ENCODE measurements around the gene CHPT1. TPM values are rescaled to one million over a fixed set of nuclear protein-coding genes. Genes with fewer than 3 reads are reported as not detected.

The CHPT1 gene
- total RNA-seq, 1 donor from 2014 or later: 12.7 TPM

DNA sequence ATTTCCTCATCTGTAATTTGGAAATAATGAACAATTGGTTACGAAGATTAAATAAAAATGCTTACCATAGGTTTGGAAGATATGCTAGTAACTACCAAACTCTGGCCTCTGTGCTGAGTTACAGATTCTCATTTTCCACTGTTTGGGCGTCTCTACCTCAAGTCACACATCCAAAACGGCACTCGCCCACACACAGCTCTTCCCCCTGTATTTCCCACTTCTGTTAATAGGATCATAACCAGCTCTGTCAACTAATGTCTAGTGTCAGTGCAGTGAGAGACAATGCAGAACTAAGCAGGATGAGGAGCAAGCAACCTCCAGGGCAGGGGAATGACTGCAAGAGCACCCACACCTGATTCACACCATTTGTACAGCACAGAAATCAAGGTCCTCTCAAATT, 52.7 kb downstream of the CHPT1 start:
- Mint-ChIP-seq H3K27me3 (ENCODE audit: insufficient read depth, low read depth) (no peaks in the 10 kb centered on the region), H3K4me3 (no peak overlapping the region), H3K9me3 (no peaks in the 10 kb centered on the region), H3K4me1 (no peaks in the 10 kb centered on the region), H3K36me3 (no peaks in the 10 kb centered on the region), H3K27ac (no peak overlapping the region)
- no peaks in the 10 kb centered on the region for H3K27me3 ChIP-seq
- H4K20me1 ChIP-seq (ENCODE audit: low read depth): no peaks in the 10 kb centered on the region
- no peak overlapping the region for H3K4me2 ChIP-seq
- no peak overlapping the region for H3K4me3 ChIP-seq
- H3K9me3 ChIP-seq (ENCODE audit: low read depth): no peaks in the 10 kb centered on the region
- H3K27ac ChIP-seq: no peak overlapping the region
- TF ChIP-seq EZH2 (IDR thresholded peaks at IDR 0.05): no peak
- TF ChIP-seq CTCF (IDR thresholded peaks at IDR 0.05): no peak
- TF ChIP-seq EZH2phosphoT487 (IDR thresholded peaks at IDR 0.05): no peak
- no peak for DNase-seq (ENCODE audit: low spot score)
- H3K79me2 ChIP-seq (ENCODE audit: low read depth): no peaks in the 10 kb centered on the region
- H3K9ac ChIP-seq: no peak overlapping the region
- no peaks in the 10 kb centered on the region for H3K4me1 ChIP-seq
- no peak overlapping the region for H2AFZ ChIP-seq (replicated peaks)
- H3F3A ChIP-seq (ENCODE audit: low read depth): no peaks in the 10 kb centered on the region
- no peaks in the 10 kb centered on the region for H3K36me3 ChIP-seq

- Histone ChIP-seq H3K4me3 (no peak overlapping the region), H4K20me1 (ENCODE audit: low read depth) (no peaks in the 10 kb centered on the region), H3K79me2 (ENCODE audit: low read depth) (no peaks in the 10 kb centered on the region), H3K9ac (no peak overlapping the region), H3K4me1 (no peaks in the 10 kb centered on the region), H3K27ac (no peak overlapping the region), H3K4me2 (no peak overlapping the region), H3K36me3 (no peaks in the 10 kb centered on the region), H3K9me3 (ENCODE audit: low read depth) (no peaks in the 10 kb centered on the region), H3K27me3 (no peaks in the 10 kb centered on the region), H3F3A (ENCODE audit: low read depth) (no peaks in the 10 kb centered on the region), H2AFZ (replicated peaks) (no peak overlapping the region)
- peak; percentile 46 for DNase-seq (ENCODE audit: low spot score)
- no peaks in the 10 kb centered on the region for H3K27me3 Mint-ChIP-seq (ENCODE audit: insufficient read depth, low read depth)
- TF ChIP-seq CTCF (IDR thresholded peaks at IDR 0.05): peak; percentile 69
- no peak for TF ChIP-seq EZH2phosphoT487 (IDR thresholded peaks at IDR 0.05)
- H3K27ac Mint-ChIP-seq: no peak overlapping the region
- H3K4me1 Mint-ChIP-seq: no peaks in the 10 kb centered on the region
- peaks cover 3% of the 10 kb centered on the region for H3K36me3 Mint-ChIP-seq
- H3K9me3 Mint-ChIP-seq: no peaks in the 10 kb centered on the region
- H3K4me3 Mint-ChIP-seq: no peak overlapping the region
Measured at GRCh38 chr12:101759396-101760047, 62.1 kb downstream of the CHPT1 start.

DNA sequence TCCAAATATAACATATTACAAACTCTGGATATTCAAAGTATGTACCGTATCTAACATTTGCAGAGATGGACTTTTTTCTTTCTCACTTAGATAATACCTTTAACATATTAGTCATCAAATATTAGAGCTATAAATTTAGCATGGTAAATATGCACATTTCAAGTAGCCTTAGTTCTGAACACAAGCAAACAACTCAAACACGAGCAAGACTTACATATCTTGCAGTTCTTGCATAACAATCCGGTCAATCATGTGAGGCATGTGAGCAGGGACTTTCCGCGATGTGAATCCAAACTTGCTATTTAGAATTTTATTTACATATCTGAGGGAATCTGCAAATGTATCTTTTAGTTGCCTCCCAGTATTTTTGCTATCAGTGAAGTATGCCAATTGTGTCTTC, 63.9 kb downstream of the CHPT1 start:
- H3K79me2 ChIP-seq (ENCODE audit: low read depth): no peaks in the 10 kb centered on the region
- no peak overlapping the region for H3K4me3 ChIP-seq
- H3K9ac ChIP-seq: no peak overlapping the region
- Mint-ChIP-seq H3K4me3 (no peak overlapping the region), H3K4me1 (no peaks in the 10 kb centered on the region), H3K27me3 (ENCODE audit: insufficient read depth, low read depth) (no peaks in the 10 kb centered on the region), H3K9me3 (no peaks in the 10 kb centered on the region), H3K36me3 (peaks cover 3% of the 10 kb centered on the region), H3K27ac (no peak overlapping the region)
- H2AFZ ChIP-seq (replicated peaks): no peak overlapping the region
- H3K27ac ChIP-seq: no peak overlapping the region
- no peak for DNase-seq (ENCODE audit: low spot score)
- no peaks in the 10 kb centered on the region for H3K36me3 ChIP-seq
- no peaks in the 10 kb centered on the region for H3F3A ChIP-seq (ENCODE audit: low read depth)
- TF ChIP-seq EZH2 (IDR thresholded peaks at IDR 0.05) (no peak), EZH2phosphoT487 (IDR thresholded peaks at IDR 0.05) (no peak), CTCF (IDR thresholded peaks at IDR 0.05) (no peak)
- H3K27me3 ChIP-seq: no peaks in the 10 kb centered on the region
- H3K4me2 ChIP-seq: no peak overlapping the region
- no peaks in the 10 kb centered on the region for H4K20me1 ChIP-seq (ENCODE audit: low read depth)
- no peaks in the 10 kb centered on the region for H3K9me3 ChIP-seq (ENCODE audit: low read depth)
- H3K4me1 ChIP-seq: no peaks in the 10 kb centered on the region
